HG03354 (cell line): ENCODE measurements around the gene BMP4.
"Not testable (repeated sequence)": the region's sequence is repeated elsewhere in the genome, so short reads cannot be mapped to it uniquely, and the experiment has no call there.

ENCODE experiments used
- ATAC-seq: cut with Tn5 transposase; IDR thresholded peaks from one replicate; pipeline ENCODE4 v1.9.1; 2021; ENCODE audit warnings: mild to moderate bottlenecking; ENCODE audit not compliant: unreplicated experiment, poor library complexity, severe bottlenecking

Gene BMP4

GRCh38 chr14:53956427-53957201 is at the start of gene BMP4:
Gene BMP4 (minus strand): TSS chr14:53956825. CDS start chr14:53952222, 4,603 bp downstream.
- no peak for ATAC-seq

- no peak for ATAC-seq
These were observed 46.4 kb upstream of the BMP4 start for GRCh38 chr14:54003064-54003463.

GRCh38 chr14:54002653-54003052 is 46.0 kb upstream of the BMP4 start:
- no peak for ATAC-seq

- no peak for ATAC-seq
These were observed 44.7 kb upstream of the BMP4 start for GRCh38 chr14:54001189-54001878.

GRCh38 chr14:54000341-54000811 is 43.8 kb upstream of the BMP4 start:
- no peak for ATAC-seq

GRCh38 chr14:53999061-53999488 is 42.5 kb upstream of the BMP4 start:
- no peak for ATAC-seq

GRCh38 chr14:53996041-53996440 is 39.4 kb upstream of the BMP4 start:
- no peak for ATAC-seq

GRCh38 chr14:53993920-53994607 is 37.4 kb upstream of the BMP4 start:
- ATAC-seq, result no peak

- no peak for ATAC-seq
These were observed 34.4 kb upstream of the BMP4 start for GRCh38 chr14:53990978-53991377.

GRCh38 chr14:53986718-53987117 is 30.1 kb upstream of the BMP4 start:
- not testable (repeated sequence) for ATAC-seq

GRCh38 chr14:53984958-53985357 is 28.3 kb upstream of the BMP4 start:
- ATAC-seq, result not testable (repeated sequence)

GRCh38 chr14:53983112-53983511 is 26.5 kb upstream of the BMP4 start:
- no peak for ATAC-seq

GRCh38 chr14:53982546-53982945 is 25.9 kb upstream of the BMP4 start:
- no peak for ATAC-seq

- ATAC-seq, result no peak
These were observed 23.4 kb upstream of the BMP4 start for GRCh38 chr14:53979747-53980642.

GRCh38 chr14:53979113-53979681 is 22.6 kb upstream of the BMP4 start:
- no peak for ATAC-seq

GRCh38 chr14:53978194-53978593 is 21.6 kb upstream of the BMP4 start:
- ATAC-seq, result no peak

- no peak for ATAC-seq
These were observed 18.8 kb upstream of the BMP4 start for GRCh38 chr14:53975444-53975843.

GRCh38 chr14:53971521-53971920 is 14.9 kb upstream of the BMP4 start:
- no peak for ATAC-seq

GRCh38 chr14:53969326-53969725 is 12.7 kb upstream of the BMP4 start:
- no peak for ATAC-seq
